ENCODE data around the gene NDUFA3.
"Not testable (repeated sequence)": the region's sequence is repeated elsewhere in the genome, so short reads cannot be mapped to it uniquely, and the experiment has no call there.

The NDUFA3 gene

GRCh38 chr19:54102421-54103169 is at the start of gene NDUFA3:
Gene NDUFA3 (plus strand): TSS chr19:54102855. CDS start chr19:54102879, 24 bp downstream.
- peak; percentile 94 for DNase-seq (ENCODE audit: low read depth, low spot score)

- no peak for DNase-seq (ENCODE audit: low read depth, low spot score)
Measured at GRCh38 chr19:54062643-54063042, 40.0 kb upstream of the NDUFA3 start.

- no peak for DNase-seq (ENCODE audit: low read depth, low spot score)
Measured at GRCh38 chr19:54063350-54064116, 39.1 kb upstream of the NDUFA3 start, which contains the start of gene VSTM1. Gene VSTM1 (minus strand): TSS chr19:54063897. CDS start chr19:54063777, 120 bp downstream.

- DNase-seq (ENCODE audit: low read depth, low spot score): no peak
Measured at GRCh38 chr19:54069470-54069869, 33.2 kb upstream of the NDUFA3 start.

- DNase-seq (ENCODE audit: low read depth, low spot score): no peak
Measured at GRCh38 chr19:54073829-54074228, 28.8 kb upstream of the NDUFA3 start.

- DNase-seq (ENCODE audit: low read depth, low spot score): no peak
Measured at GRCh38 chr19:54074851-54075250, 27.8 kb upstream of the NDUFA3 start.

GRCh38 chr19:54077334-54077733 is 25.3 kb upstream of the NDUFA3 start:
- no peak for DNase-seq (ENCODE audit: low read depth, low spot score)

GRCh38 chr19:54081032-54081431 is 21.6 kb upstream of the NDUFA3 start, which contains the start of gene TARM1:
Gene TARM1 (minus strand): TSS chr19:54081365. CDS start chr19:54081340, 25 bp downstream.
- DNase-seq (ENCODE audit: low read depth, low spot score): no peak

GRCh38 chr19:54084410-54084809 is 18.2 kb upstream of the NDUFA3 start:
- no peak for DNase-seq (ENCODE audit: low read depth, low spot score)

- no peak for DNase-seq (ENCODE audit: low read depth, low spot score)
Measured at GRCh38 chr19:54094426-54095000, 8.1 kb upstream of the NDUFA3 start.

GRCh38 chr19:54095136-54095858 is 7.4 kb upstream of the NDUFA3 start:
- DNase-seq (ENCODE audit: low read depth, low spot score): no peak

- not testable (repeated sequence) for DNase-seq (ENCODE audit: low read depth, low spot score)
Measured at GRCh38 chr19:54095859-54096616, 6.6 kb upstream of the NDUFA3 start.

GRCh38 chr19:54096617-54097106 is 6.0 kb upstream of the NDUFA3 start:
- DNase-seq (ENCODE audit: low read depth, low spot score): no peak

- no peak for DNase-seq (ENCODE audit: low read depth, low spot score)
Measured at GRCh38 chr19:54099190-54099902, 3.3 kb upstream of the NDUFA3 start.

GRCh38 chr19:54099903-54100255 is 2.8 kb upstream of the NDUFA3 start:
- not testable (repeated sequence) for DNase-seq (ENCODE audit: low read depth, low spot score)

GRCh38 chr19:54100561-54100960 is 2.1 kb upstream of the NDUFA3 start, which contains the start of gene OSCAR:
Gene OSCAR (minus strand): TSS chr19:54100803. CDS start chr19:54100792, 11 bp downstream.
- DNase-seq (ENCODE audit: low read depth, low spot score): no peak

GRCh38 chr19:54104998-54105715 is 2.5 kb downstream of the NDUFA3 start:
- DNase-seq (ENCODE audit: low read depth, low spot score): no peak

GRCh38 chr19:54105796-54106195 is 3.1 kb downstream of the NDUFA3 start:
- no peak for DNase-seq (ENCODE audit: low read depth, low spot score)

GRCh38 chr19:54106716-54107115 is 4.1 kb downstream of the NDUFA3 start:
- DNase-seq (ENCODE audit: low read depth, low spot score): no peak

Data from brain pericyte (primary cell).